Tongue (tissue), 2 donors: ENCODE measurements around the gene IGFBPL1. TPM values are rescaled to one million over a fixed set of nuclear protein-coding genes. Genes with fewer than 3 reads are reported as not detected.
"Not testable (repeated sequence)": the region's sequence is repeated elsewhere in the genome, so short reads cannot be mapped to it uniquely, and the experiment has no call there.

ENCODE experiments used
- DNase-seq: peaks from one replicate; pipeline ENCODE4 v3.0.0-alpha.2; 2015
- total RNA-seq: library from RNA; depleted of rRNA; stranded (reverse); fragments of >200 nt; gene quantifications from one replicate; pipeline ENCODE4 v1.2.3, GENCODE V29; 2014

The IGFBPL1 gene
- total RNA-seq, 1 donor from 2014 or later, result 1.2 TPM

GRCh38 chr9:38377336-38378083 is 46.7 kb downstream of the IGFBPL1 start:
- DNase-seq, result not testable (repeated sequence)

- DNase-seq, result no peak
These were observed 48.1 kb downstream of the IGFBPL1 start for GRCh38 chr9:38376021-38376670.

- no peak for DNase-seq
These were observed 48.7 kb downstream of the IGFBPL1 start for GRCh38 chr9:38375572-38375963.

- no peak for DNase-seq
These were observed 49.2 kb downstream of the IGFBPL1 start for GRCh38 chr9:38374847-38375571.

GRCh38 chr9:38373679-38374078 is 50.6 kb downstream of the IGFBPL1 start:
- DNase-seq, result no peak

GRCh38 chr9:38372762-38373619 is 51.3 kb downstream of the IGFBPL1 start:
- peak; percentile 67 for DNase-seq

GRCh38 chr9:38371495-38371894 is 52.8 kb downstream of the IGFBPL1 start:
- no peak for DNase-seq

GRCh38 chr9:38370176-38370575 is 54.1 kb downstream of the IGFBPL1 start:
- no peak for DNase-seq

GRCh38 chr9:38368731-38369130 is 55.5 kb downstream of the IGFBPL1 start:
- DNase-seq, result no peak

GRCh38 chr9:38367898-38368297 is 56.4 kb downstream of the IGFBPL1 start:
- DNase-seq, result no peak

GRCh38 chr9:38363589-38363925 is 60.7 kb downstream of the IGFBPL1 start:
- DNase-seq, result no peak

GRCh38 chr9:38362852-38363588 is 61.2 kb downstream of the IGFBPL1 start:
- peak; percentile 87 for DNase-seq

GRCh38 chr9:38361473-38361850 is 62.8 kb downstream of the IGFBPL1 start:
- DNase-seq, result peak; percentile 80

GRCh38 chr9:38360839-38361472 is 63.3 kb downstream of the IGFBPL1 start:
- DNase-seq, result peak; percentile 40

- DNase-seq, result no peak
These were observed 64.4 kb downstream of the IGFBPL1 start for GRCh38 chr9:38359689-38360385.

- no peak for DNase-seq
These were observed 65.0 kb downstream of the IGFBPL1 start for GRCh38 chr9:38359297-38359653.

- DNase-seq, result no peak
These were observed 65.6 kb downstream of the IGFBPL1 start for GRCh38 chr9:38358390-38359296.

GRCh38 chr9:38357350-38358114 is 66.7 kb downstream of the IGFBPL1 start:
- no peak for DNase-seq

GRCh38 chr9:38356851-38357250 is 67.4 kb downstream of the IGFBPL1 start:
- DNase-seq, result no peak
